UCSD-AML1 (cell line): ENCODE results near the gene AMPD2.
"Not testable (repeated sequence)": the region's sequence is repeated elsewhere in the genome, so short reads cannot be mapped to it uniquely, and the experiment has no call there.

Source experiments
- DNase-seq: peaks from one replicate; lab custom pipeline; 2025; ENCODE audit not compliant: unreplicated experiment; lab: John Stamatoyannopoulos, UW

The AMPD2 gene

GRCh38 chr1:109676683-109677381 lies 57.2 kb downstream of the AMPD2 start:
- not testable (repeated sequence) for DNase-seq

- no peak for DNase-seq
Measured at GRCh38 chr1:109677459-109677858, 57.8 kb downstream of the AMPD2 start.

- DNase-seq, result not testable (repeated sequence)
Measured at GRCh38 chr1:109678637-109679036, 59.0 kb downstream of the AMPD2 start.
